ENCODE data around the gene AGBL3.

- TF ChIP-seq CTCF (IDR thresholded peaks at IDR 0.05; ENCODE audit: borderline replicate concordance, extremely low read depth, low read length, poor library complexity, severe bottlenecking) (no peak), EZH2 (IDR thresholded peaks at IDR 0.05; ENCODE audit: borderline replicate concordance, low read depth, low read length, severe bottlenecking) (no peak)
Measured at GRCh38 chr7:135165862-135166261, 179.6 kb downstream of the AGBL3 start.

Data from DND-41 (cell line).